Activated CD8-positive, alpha-beta memory T cell treated with anti-CD3 and anti-CD28 coated beads, Interleukin-2, amount 50 U/mL, for 4 hours (primary cell): Measurements from ENCODE around the gene DNAJB9.

Experiments used
- DNase-seq: peaks from one replicate; pipeline ENCODE4 v3.0.0-alpha.2; 2020

The DNAJB9 gene

DNA sequence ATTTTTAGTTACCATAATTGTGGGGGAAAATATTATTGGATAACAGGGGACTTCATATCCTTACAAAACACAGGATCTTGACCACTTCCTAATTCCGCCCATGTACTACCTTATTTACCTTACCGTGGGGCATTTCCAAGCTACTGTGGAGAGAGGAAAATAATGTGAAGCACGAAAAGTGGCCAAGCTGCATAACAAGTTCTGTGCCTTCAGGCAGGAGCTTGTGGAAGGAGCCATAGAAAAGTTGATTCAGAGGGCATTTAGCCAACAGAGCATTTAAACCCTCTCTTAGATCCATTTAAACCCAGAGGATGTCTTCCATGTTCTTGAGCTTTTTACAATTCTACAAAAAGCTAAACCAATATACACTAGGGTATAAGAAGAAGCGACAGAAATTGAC, 41.6 kb downstream of the DNAJB9 start:
- no peak for DNase-seq

DNA sequence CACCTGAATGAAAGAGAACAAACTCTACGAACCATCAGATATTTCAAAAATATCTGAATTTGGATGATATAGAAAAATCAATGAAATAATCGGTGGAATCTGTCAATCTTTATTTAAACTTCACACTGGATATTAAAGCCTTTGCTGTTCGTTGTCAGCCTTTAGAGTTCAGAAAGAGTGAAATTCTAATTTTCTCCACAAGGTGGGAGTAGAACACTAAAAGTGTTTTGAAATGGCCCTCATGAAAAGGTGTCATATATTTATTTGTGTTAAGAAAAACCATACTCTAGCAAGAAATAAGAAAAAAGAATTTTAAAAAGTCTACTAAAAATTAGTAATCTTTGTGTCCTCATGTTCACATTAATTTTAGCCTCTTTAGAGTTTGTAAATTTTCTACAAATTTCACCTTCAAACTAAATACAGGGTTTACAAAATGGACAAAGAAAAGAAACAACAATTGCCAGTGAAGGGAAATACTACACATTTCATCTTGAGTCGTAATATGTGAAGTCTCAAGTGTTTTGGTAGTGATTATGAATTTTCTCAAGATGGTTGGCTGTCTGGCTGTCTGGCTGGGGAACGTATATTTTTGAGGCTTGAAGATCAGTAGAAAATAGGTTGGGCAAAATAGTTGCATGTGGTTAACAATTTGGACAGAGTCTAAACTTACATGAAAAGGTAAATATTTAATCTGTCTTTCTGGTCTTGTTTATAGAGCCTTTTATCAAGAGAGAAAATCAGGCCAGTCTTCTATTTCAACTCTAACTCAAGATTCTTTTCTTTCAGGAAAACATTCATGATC, 43.7 kb downstream of the DNAJB9 start:
- DNase-seq = no peak

DNA sequence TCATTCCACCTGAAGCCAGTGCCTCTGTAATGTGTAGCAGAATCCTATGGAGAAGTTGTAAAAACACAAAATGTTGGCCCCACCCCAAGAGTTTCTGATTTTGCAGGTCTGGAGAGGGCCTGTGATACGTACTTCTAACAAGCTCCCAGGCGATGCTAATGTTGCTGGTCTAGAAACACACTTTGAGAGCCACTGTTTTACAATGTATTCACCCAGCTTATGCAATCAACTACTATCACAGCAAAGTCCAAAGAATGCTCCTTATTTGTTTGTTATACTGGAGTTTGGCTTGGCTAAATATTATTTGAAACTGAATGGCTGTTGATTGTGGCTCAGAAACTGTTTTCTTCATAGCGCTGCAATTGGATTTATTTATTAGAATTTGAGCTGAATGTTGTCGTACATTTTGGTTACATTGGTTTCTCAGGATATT, 44.3 kb downstream of the DNAJB9 start:
- DNase-seq = no peak

DNA sequence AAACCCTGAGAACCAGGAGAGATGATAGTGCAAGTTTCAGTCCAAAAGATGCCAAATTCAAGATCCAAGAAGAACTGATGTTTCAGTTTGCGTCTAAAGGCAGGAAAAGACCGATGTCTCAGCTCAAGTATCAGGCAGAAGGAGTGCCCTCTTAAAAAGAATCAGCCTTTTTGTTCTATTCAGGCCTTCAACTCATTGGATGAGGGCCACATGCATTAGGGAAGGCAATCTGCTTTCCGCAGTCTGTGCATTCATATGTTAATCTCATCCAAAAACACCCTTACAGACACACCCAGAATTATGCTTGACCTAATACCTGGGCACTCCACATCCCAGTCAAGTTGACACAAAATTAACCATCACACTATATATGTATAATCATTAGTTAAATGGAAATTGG, 45.2 kb downstream of the DNAJB9 start:
- no peak for DNase-seq

DNA sequence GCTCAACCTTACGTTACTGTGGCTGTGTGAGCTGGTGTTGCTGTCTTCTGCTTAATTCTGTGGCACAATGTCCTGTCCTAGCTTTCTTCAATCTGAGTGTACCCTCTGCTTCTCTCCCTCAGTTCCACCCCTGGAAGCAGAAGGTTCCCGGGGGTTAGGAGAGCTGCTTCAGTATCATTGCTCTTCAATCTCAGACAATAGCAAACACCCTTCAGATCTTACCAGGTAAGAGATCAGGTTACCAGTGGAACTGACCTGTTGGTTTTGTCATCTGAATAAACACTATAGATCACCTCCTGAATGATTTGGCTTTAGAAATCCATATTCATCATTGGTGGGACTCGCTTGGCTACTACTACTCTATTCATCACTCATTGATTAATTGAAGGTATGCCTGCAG, 48.4 kb downstream of the DNAJB9 start:
- no peak for DNase-seq

DNA sequence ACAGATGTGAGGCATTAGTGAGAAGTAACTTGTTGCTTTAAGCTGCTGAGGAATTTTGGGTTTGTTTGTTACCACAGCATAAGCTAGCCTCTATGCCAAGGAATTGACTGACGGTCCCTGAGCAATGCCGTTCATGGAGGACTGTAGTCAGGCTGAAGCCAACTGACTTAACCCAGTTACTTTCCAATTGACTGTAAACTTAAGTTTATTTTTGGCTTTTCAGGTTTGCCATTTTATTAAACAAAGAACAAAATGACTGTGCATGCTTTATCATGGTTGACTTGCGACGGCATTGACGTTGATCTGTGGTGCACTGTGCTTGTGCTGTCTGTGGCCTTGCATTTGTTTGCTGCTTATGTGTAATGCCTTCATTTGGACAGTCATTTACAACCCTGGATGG, 53.5 kb downstream of the DNAJB9 start:
- DNase-seq = no peak
